HepG2 (cell line): ENCODE data around the gene ZBTB46. TPM values are rescaled to one million over a fixed set of nuclear protein-coding genes. Genes with fewer than 3 reads are reported as not detected.
A peak's percentile ranks its signal among the peaks of the same experiment; 100 is the strongest.

Experiments used
- AGO1 ChIP-seq: fragments of 200-400 bp; formaldehyde crosslinking; IDR thresholded peaks from 2 replicates; pipeline ENCODE4 v1.6.1; 2017; ENCODE audit warnings: mild to moderate bottlenecking, low read depth, low read length, moderate library complexity; ENCODE audit not compliant: poor library complexity, severe bottlenecking
- ARNT2 ChIP-seq: sonication (generic); formaldehyde crosslinking; IDR thresholded peaks from 2 replicates; pipeline ENCODE4 v1.8.0; 2022; ENCODE audit warnings: mild to moderate bottlenecking, low read depth, missing genetic modification reagents, moderate library complexity
- DRAP1 ChIP-seq: IDR thresholded peaks from 2 replicates; pipeline ENCODE4 v1.6.1; 2016; ENCODE audit warnings: missing genetic modification reagents, missing compliant biosample characterization
- HDAC1 ChIP-seq: sonication (generic); formaldehyde crosslinking; IDR thresholded peaks from 2 replicates; pipeline ENCODE4 v1.5.1; 2020; ENCODE audit warnings: mild to moderate bottlenecking, missing genetic modification reagents
- TGIF2 ChIP-seq: IDR thresholded peaks from 2 replicates; pipeline ENCODE4 v1.6.1; 2016; ENCODE audit warnings: control low read depth, missing compliant biosample characterization
- THYN1 ChIP-seq: sonication (generic); formaldehyde crosslinking; IDR thresholded peaks from 2 replicates; pipeline ENCODE4 v1.8.1; 2023; ENCODE audit warnings: low read depth, mild to moderate bottlenecking, moderate library complexity, missing genetic modification reagents, borderline replicate concordance
- ZBTB40 ChIP-seq, 2 experiments: fragments of 450-650 bp in 1 of 2; sonication (generic) in 1 of 2; formaldehyde crosslinking in 1 of 2; IDR thresholded peaks; 2 replicates each; pipeline versions ENCODE4 v1.6.1 to v1.8.0; 2016 to 2022; ENCODE audit warnings: antibody characterized with exemption in 1 of 2, mild to moderate bottlenecking in 1 of 2, missing genetic modification reagents in 1 of 2
- ZNF17 ChIP-seq: sonication (generic); formaldehyde crosslinking; IDR thresholded peaks from 2 replicates; pipeline ENCODE4 v1.5.0; 2020; ENCODE audit warnings: mild to moderate bottlenecking, missing genetic modification reagents
- ZNF367 ChIP-seq: sonication (generic); formaldehyde crosslinking; IDR thresholded peaks from 2 replicates; pipeline ENCODE4 v1.4.0; 2020; ENCODE audit warnings: missing genetic modification reagents, borderline replicate concordance
- ZSCAN25 ChIP-seq: sonication (generic); formaldehyde crosslinking; IDR thresholded peaks from 2 replicates; pipeline ENCODE4 v1.8.0; 2022; ENCODE audit warnings: mild to moderate bottlenecking, missing genetic modification reagents
- polyA plus RNA-seq, 8 experiments: library from polyadenylated mRNA; depleted of rRNA in 3 of 8; stranded (reverse) in 7 of 8; unstranded in 1 of 8; fragments of >200 nt; fragmentation: Illumina TruSeq in 4 of 8; extraction: Trizol in 4 of 8; gene quantifications; 2 replicates each; pipeline versions ENCODE4 v1.2.1 to v1.2.3, GENCODE V29; 2011 to 2016; ENCODE audit warnings: low read depth in 4 of 8, missing spikeins in 1 of 8, mixed read lengths in 1 of 8; ENCODE audit not compliant: insufficient read depth in 1 of 8
- total RNA-seq, 5 experiments: library from RNA; depleted of rRNA; stranded (reverse); fragments of >200 nt; fragmentation: Illumina TruSeq; extraction: Trizol; gene quantifications; 2 replicates each; pipeline ENCODE4 v1.2.3, GENCODE V29; 2016; ENCODE audit warnings: low read depth in 1 of 5
- TF ChIP-seq, protein P1 (sequence below): sonication (generic); formaldehyde crosslinking; IDR thresholded peaks from 2 replicates; pipeline ENCODE4 v1.5.0; 2020; ENCODE audit warnings: mild to moderate bottlenecking, missing genetic modification reagents, borderline replicate concordance

ZBTB46 gene
- total and polyA plus RNA-seq, 2 of the 13 experiments (the other 11 are each of a cell fraction or from before 2014, with no cell fraction given) = 1.6 to 13.5 TPM

GRCh38 chr20:63857764-63858392, 26.8 kb upstream of the ZBTB46 start (continued):
- TF ChIP-seq ZBTB40 (IDR thresholded peaks at IDR 0.05) (no peak), ZBTB40 (CRISPR knock-in tag; IDR thresholded peaks at IDR 0.05) (no peak), ZSCAN25 (CRISPR knock-in tag) (no peak), THYN1 (CRISPR knock-in tag) (no peak), ZNF367 (no peak), ZNF17 (CRISPR knock-in tag) (no peak), AGO1 (peak; percentile 96), HDAC1 (CRISPR knock-in tag) (no peak), TGIF2 (no peak), DRAP1 (CRISPR knock-in tag) (no peak), ARNT2 (no peak)
- TF ChIP-seq, protein P1, sequence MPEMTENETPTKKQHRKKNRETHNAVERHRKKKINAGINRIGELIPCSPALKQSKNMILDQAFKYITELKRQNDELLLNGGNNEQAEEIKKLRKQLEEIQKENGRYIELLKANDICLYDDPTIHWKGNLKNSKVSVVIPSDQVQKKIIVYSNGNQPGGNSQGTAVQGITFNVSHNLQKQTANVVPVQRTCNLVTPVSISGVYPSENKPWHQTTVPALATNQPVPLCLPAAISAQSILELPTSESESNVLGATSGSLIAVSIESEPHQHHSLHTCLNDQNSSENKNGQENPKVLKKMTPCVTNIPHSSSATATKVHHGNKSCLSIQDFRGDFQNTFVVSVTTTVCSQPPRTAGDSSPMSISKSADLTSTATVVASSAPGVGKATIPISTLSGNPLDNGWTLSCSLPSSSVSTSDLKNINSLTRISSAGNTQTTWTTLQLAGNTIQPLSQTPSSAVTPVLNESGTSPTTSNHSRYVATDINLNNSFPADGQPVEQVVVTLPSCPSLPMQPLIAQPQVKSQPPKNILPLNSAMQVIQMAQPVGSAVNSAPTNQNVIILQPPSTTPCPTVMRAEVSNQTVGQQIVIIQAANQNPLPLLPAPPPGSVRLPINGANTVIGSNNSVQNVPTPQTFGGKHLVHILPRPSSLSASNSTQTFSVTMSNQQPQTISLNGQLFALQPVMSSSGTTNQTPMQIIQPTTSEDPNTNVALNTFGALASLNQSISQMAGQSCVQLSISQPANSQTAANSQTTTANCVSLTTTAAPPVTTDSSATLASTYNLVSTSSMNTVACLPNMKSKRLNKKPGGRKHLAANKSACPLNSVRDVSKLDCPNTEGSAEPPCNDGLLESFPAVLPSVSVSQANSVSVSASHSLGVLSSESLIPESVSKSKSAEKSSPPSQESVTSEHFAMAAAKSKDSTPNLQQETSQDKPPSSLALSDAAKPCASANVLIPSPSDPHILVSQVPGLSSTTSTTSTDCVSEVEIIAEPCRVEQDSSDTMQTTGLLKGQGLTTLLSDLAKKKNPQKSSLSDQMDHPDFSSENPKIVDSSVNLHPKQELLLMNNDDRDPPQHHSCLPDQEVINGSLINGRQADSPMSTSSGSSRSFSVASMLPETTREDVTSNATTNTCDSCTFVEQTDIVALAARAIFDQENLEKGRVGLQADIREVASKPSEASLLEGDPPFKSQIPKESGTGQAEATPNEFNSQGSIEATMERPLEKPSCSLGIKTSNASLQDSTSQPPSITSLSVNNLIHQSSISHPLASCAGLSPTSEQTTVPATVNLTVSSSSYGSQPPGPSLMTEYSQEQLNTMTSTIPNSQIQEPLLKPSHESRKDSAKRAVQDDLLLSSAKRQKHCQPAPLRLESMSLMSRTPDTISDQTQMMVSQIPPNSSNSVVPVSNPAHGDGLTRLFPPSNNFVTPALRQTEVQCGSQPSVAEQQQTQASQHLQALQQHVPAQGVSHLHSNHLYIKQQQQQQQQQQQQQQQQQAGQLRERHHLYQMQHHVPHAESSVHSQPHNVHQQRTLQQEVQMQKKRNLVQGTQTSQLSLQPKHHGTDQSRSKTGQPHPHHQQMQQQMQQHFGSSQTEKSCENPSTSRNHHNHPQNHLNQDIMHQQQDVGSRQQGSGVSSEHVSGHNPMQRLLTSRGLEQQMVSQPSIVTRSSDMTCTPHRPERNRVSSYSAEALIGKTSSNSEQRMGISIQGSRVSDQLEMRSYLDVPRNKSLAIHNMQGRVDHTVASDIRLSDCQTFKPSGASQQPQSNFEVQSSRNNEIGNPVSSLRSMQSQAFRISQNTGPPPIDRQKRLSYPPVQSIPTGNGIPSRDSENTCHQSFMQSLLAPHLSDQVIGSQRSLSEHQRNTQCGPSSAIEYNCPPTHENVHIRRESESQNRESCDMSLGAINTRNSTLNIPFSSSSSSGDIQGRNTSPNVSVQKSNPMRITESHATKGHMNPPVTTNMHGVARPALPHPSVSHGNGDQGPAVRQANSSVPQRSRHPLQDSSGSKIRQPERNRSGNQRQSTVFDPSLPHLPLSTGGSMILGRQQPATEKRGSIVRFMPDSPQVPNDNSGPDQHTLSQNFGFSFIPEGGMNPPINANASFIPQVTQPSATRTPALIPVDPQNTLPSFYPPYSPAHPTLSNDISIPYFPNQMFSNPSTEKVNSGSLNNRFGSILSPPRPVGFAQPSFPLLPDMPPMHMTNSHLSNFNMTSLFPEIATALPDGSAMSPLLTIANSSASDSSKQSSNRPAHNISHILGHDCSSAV (CRISPR knock-in tag) = no peak
